ENCODE data around the gene APBB2. TPM values are rescaled to one million over a fixed set of nuclear protein-coding genes. Genes with fewer than 3 reads are reported as not detected.

APBB2 gene
- total and polyA plus RNA-seq, 2 of the 8 experiments (the other 6 are each of a cell fraction or from before 2014, with no cell fraction given) = 58.7 to 59.4 TPM

- Histone ChIP-seq H4K91ac (replicated peaks; ENCODE audit: insufficient read length, low read length) (no peak overlapping the region), H3K79me2 (ENCODE audit: control insufficient read depth in 1 of 2, insufficient read depth in 2 of 2, low read length in 2 of 2) (no peaks in the 10 kb centered on the region), H3K4me1 (replicated peaks in 1 of 4; ENCODE audit: control insufficient read depth in 3 of 4, insufficient read depth in 4 of 4, low read length in 3 of 4) (no peaks in the 10 kb centered on the region), H3K23me2 (ENCODE audit: low read depth, low read length) (no peaks in the 10 kb centered on the region), H3K9ac (replicated peaks in 1 of 4; ENCODE audit: extremely low read depth in 1 of 4, low read depth in 3 of 4, low read length in 3 of 4) (no peak overlapping the region), H2AK5ac (ENCODE audit: low read depth, low read length) (no peak overlapping the region), H3K18ac (ENCODE audit: extremely low read depth, low read length) (no peak overlapping the region), H2BK15ac (ENCODE audit: low read length) (no peak overlapping the region), H2BK120ac (replicated peaks; ENCODE audit: low read depth, low read length) (no peak overlapping the region), H3K79me1 (ENCODE audit: low read depth, low read length) (no peaks in the 10 kb centered on the region), H3K23ac (ENCODE audit: insufficient read length) (no peak overlapping the region), H3K36me3 (ENCODE audit: control insufficient read depth in 2 of 4, insufficient read depth in 4 of 4, low read length in 3 of 4) (peaks cover 0 to 4% (median 0%) of the 10 kb centered on the region in 4 experiments; a peak in 1 of 8 replicates), H3K56ac (replicated peaks; ENCODE audit: insufficient read length, low read depth, low read length) (no peak overlapping the region), H3K27ac (ENCODE audit: low read depth, low read length) (no peak overlapping the region), H2BK20ac (ENCODE audit: low read length) (no peak overlapping the region), H4K20me1 (replicated peaks in 1 of 2; ENCODE audit: control insufficient read depth in 1 of 2, insufficient read depth in 2 of 2, low read length in 2 of 2) (no peaks in the 10 kb centered on the region), H3K9me3 (ENCODE audit: insufficient read depth in 2 of 2, low read depth in 1 of 2, low read length in 1 of 2) (no peaks in the 10 kb centered on the region), H2BK5ac (ENCODE audit: low read depth, low read length) (no peak overlapping the region), H4K5ac (ENCODE audit: insufficient read length, low read depth, low read length) (no peak overlapping the region), H3K4me3 (ENCODE audit: extremely low read depth in 1 of 4, insufficient read depth in 2 of 4, low read depth in 3 of 4, low read length in 4 of 4) (no peak overlapping the region), H4K8ac (ENCODE audit: extremely low read depth, insufficient read depth, low read length) (no peak overlapping the region), H2BK12ac (ENCODE audit: low read depth, low read length) (no peak overlapping the region), H2AFZ (ENCODE audit: low read length) (no peak overlapping the region), H3K27me3 (replicated peaks in 1 of 4; ENCODE audit: control insufficient read depth in 3 of 4, extremely low read depth in 1 of 4, insufficient read depth in 3 of 4, low read length in 3 of 4) (no peaks in the 10 kb centered on the region), H3K4ac (replicated peaks; ENCODE audit: insufficient read length, low read depth, low read length) (no peak overlapping the region), H3K4me2 (ENCODE audit: insufficient read depth in 1 of 2, low read depth in 2 of 2, low read length in 2 of 2) (no peak overlapping the region), H3K14ac (ENCODE audit: insufficient read length) (no peak overlapping the region)
- ChIA-PET CTCF (ENCODE audit: partially characterized antibody) (interaction anchor here (1.2 kb wide), 1 partner anchor 12 kb away, joined by 3 read pairs; no protein-coding TSS in a partner anchor), POLR2A (ENCODE audit: partially characterized antibody) (interaction anchor here (1.2 to 1.8 kb wide), 2 partner anchors 15 to 50 kb away, joined by 3 to 5 read pairs; partner anchors contain the start of gene NSUN7)
- 85% methylated on average over 3 of the region's 3 CpGs; no CpG with 5 or more reads in 1 of the 2 experiments for WGBS, 2 experiments (ENCODE audit: extremely low coverage in 1 of 2, insufficient coverage in 1 of 2, insufficient read length in 1 of 2, insufficient replicate concordance in 2 of 2, low coverage in 1 of 2, low lambda C conversion rate in 2 of 2, missing lambda C conversion rate in 1 of 2)
- DNase-seq (ENCODE audit: low read depth in 1 of 2, low spot score in 2 of 2) (no peak), FAIRE-seq (no peak)
- TF ChIP-seq SP2 (IDR thresholded peaks at IDR 0.05; ENCODE audit: low read length) (no peak), MAFK (IDR thresholded peaks at IDR 0.05; ENCODE audit: low read depth, low read length) (no peak), CBX8 (IDR thresholded peaks at IDR 0.05; ENCODE audit: borderline replicate concordance, low read depth, low read length) (no peak)
Measured at GRCh38 chr4:40800064-40800463, 414.3 kb downstream of the APBB2 start.

All from H1 (cell line).